Lung microvascular endothelial cell (primary cell): Measurements from ENCODE around the gene PKD2L1. TPM values are rescaled to one million over a fixed set of nuclear protein-coding genes. Genes with fewer than 3 reads are reported as not detected.
A peak's percentile ranks its signal among the peaks of the same experiment; 100 is the strongest.
"Not testable (repeated sequence)": the region's sequence is repeated elsewhere in the genome, so short reads cannot be mapped to it uniquely, and the experiment has no call there.

Source experiments
- DNase-seq, 2 donors: peaks; one replicate each; pipeline versions ENCODE4 v3.0.0 to v3.0.0-alpha.2; 2010; ENCODE audit warnings: low read depth in 2 of 2
- total RNA-seq: library from RNA; depleted of rRNA; stranded (reverse); fragments of >200 nt; gene quantifications from 2 replicates; pipeline ENCODE4 v1.2.1, GENCODE V29; 2014

PKD2L1 gene
- not detected in 2 replicates for total RNA-seq

DNA sequence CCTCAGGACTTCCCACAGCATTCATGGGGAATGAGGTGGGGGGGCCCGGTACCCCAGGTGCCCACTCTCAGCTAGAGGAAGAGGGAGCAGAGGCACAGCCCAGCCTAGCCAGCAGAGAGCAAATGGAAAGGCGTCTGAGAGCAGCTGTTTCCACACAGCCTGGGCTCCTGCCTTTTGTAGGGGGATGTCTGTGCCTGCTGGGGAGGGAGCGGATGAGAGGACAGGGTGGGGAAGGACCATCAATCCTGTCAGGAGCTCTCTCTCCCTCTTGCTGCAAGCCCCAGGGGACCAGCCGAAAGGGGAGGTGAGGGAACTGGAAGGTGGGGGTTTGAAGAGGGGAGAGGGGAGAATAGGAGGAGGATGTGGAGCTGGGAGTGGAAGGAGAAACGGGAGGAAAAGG, at the start of gene PKD2L1:
Gene PKD2L1 (minus strand): TSS at position 150 of the 400 bp plus-strand sequence. CDS start 125 bp downstream, at position 25.
- DNase-seq, result no peak

DNA sequence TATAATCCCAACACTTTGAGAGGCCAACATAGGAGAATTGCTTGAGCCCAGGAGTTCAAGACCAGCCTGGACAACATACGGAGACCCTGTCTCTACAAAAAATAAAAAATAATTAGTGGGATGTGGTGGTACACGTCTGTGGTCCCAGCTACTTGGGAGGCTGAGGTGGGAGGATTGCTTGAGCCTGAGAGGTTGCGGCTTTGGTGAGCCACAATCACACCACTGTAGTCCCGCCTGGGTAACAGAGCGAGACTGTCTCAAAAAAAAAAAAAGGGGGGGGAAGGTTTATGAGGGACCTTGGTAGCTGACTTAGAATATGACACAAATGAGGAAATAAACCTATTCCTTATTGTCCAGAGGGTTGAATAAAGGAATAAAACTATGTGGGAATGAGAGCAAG, 47.8 kb upstream of the PKD2L1 start:
- DNase-seq, result no peak

DNA sequence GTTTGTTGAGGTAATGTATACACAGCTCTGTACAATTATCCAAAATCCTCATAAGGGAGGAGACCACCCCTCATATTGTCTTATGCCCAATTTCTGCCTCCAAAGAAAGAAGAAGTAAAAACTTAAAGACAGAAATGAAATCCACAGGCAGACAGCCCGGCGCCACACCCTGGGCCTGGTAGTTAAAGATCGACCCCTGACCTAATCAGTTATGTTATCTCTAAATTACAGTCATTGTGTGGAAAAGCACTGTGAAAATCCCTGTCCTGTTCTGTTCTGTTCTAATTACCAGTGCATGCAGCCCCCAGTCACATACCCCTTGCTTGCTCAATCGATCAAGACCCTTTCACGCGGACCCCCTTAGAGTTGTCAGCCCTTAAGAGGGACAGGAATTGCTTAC, 46.6 kb upstream of the PKD2L1 start:
- not testable (repeated sequence) for DNase-seq

DNA sequence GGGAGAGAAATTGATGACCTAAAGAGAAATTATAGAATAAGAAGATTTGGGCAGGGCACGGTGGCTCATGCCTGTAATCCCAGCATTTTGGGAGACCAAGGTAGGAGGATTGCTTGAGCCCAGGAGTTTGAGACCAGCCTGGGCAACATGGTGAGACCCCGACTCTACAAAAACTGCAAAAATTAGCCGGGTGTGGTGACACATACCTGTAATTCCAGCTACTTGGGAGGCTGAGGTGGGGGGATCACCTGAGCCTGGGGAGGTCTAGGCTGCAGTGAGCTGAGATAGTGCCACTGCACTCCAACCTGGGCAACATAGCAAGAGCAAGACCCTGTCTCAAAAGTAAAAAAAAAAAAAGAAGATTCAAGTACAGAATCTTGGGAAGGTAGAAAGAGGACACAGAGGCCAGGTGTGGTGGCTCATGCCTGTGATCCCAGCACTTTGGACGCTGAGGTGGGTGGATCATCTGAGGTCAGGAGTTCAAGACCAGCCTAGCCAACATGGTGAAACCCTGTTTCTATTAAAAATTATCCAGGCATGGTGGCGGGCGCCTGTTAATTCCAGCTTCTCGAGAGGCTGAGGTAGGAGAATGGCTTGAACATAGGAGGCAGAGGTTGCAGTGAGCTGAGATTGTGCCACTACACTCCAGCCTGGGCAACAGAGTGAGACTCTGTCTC, 44.8 kb upstream of the PKD2L1 start:
- not testable (repeated sequence) for DNase-seq

DNA sequence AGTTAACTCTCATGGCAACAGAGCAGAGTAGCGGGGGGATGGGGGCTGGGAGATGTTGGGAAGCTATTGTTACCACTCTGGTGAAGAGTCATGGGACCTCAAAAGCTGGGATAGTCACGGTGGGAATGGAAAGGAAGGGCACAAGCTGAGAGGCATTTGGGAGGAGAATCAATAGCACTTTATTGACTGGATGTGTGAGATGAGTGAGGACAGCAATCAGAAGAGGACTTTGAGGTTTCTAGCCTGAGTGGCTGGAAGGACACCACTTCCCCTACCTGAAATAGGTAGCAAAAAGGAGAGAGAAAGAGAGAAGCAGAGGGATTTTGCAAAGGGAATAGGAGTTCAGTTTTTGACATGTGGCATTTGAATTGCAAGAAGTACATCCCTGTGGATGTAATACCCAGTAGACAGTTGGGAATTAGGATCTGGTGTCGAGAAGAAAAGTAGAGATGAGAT, 44.2 kb upstream of the PKD2L1 start:
- no peak for DNase-seq

DNA sequence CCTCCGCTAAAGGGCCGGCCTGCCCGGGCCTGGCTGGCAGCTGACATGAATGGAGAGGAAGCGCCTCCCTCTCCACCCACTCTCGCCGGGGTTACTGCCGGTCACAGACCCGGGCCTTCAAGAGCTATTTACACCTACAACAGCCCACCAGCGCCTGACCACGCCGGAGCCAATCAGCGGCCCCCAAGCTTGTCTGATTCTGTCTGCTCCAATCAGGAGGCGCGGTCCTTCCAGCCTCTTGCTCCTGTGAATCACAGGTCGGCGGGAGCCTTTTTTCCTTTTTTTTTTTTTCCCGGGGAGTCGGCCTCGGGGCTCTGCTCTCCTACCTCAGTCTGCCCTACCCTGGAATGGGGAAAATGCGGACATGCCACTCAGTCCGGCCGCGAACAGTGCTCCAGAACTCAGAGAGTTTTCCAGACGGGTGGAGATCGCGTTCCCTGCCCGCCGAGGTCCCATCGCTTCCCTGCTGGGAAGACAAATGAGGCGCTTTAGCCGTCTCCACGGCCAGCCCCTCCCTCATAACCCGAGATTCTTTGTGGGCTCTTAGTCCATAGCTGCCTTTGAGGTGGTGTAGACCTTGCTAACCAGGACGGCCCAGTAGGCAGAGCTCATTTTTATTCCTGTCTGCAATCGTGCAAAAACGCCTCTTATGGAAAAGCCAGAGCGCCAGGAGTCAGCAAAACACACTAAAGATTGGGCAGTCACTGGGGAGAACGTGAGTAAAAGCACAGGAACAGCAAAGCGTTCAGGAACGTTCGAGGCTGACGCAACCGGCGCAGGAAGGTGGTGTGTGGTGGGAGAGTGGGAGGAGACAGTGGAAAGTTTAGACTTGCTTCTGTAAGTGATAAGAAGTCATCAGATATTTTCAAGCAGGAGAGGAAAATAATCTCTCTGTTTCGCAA, 43.5 kb upstream of the PKD2L1 start:
- DNase-seq, result peak; percentile 99

DNA sequence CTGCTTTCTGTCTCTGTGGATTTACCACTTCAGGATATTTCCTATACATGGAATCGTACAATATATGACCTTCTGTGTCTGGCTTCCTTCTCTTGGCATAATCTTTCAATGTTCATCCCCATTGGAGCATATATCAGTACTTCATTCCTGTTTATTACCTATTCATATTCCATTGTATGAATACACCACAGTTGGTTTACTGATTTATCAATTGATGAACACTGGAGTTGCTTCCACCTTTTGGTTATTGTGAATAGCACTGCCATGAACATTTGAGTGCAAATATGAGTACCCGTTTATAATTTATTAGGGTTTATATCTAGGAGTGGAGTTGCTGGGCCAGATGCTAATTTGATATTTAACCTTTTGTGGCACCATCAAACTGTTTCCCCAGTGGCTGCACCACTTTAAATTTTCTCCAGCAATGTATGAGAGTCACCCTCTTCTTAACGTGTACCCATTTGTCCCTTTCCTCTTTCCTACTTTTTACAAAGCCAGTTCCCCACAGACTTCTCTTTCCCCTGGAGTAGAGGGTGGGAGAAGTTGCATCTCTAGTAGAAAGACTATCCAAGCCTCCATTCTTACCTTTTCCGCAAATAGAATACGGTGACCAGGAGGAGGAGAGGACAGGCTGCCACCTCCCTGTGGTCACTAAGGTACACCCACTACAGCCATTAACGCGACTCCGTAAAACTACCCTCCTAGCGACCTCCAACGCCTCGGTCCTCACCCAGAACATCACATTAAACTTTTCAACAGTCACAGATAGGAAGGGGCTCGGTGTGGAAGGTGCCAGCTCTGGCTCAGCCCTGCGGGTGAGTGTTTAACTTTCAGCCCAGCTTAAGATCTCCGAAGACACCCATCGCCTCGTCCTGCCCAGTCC, 42.6 kb upstream of the PKD2L1 start:
- no peak for DNase-seq

DNA sequence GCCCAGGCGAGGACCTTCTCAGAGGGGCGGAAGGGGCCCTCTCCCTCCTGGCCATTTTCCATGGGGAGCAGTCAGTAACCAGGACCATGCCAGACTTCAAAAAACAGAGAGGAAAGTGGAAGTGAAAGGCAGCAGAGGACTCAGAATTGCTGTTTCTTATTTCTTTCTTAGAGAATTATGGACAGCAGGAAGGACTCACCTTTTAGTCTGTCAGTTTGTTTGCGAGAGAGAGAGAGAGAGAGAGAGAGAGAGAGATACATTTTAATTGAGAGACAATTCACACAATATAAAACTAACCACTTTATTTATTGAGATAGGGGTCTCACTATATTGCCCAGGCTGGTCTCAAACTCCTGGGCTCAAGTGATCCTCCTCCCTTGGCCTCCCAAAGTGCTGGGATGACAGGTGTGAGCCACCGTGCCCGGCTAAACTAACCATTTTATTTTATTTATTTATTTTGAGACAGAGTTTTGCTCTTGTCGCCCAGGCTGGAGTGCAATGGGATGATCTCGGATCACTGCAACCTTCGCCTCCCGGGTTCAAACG, 41.5 kb upstream of the PKD2L1 start:
- DNase-seq, result no peak

DNA sequence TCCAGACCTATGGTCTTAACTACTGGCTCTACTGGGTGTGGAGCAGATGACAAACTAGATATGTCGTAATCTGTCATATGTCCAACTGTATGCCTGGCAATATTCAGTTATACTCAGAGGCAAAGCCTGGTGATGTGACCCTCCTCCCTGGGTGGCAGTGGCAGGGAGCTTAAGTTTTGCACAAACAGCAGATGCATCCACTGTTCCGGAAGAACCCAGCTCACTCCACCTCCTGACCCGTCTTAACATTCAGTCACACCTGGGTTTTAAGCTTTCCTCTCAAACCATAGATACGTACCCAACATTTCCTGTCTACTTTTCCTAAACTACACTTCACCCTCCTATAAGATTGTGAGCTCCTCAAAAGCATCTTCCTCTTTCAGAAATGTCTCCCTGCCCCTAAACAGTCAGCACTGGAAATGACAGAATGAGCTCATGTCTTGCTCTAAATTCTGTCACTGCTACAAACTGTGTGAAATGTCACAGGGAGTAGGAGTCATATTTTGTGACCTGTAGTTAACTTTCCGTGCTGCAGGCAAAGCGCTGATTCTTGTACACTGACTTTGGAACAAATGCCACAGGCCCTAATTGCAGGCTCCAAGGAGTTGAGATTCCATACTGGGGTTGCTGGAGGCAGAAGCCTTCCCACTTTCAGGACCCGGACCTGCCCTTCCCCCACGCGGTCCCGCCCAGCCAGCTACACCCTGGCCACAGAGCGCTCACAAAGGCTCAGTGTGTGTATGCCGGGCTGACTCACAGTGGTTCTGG, 40.9 kb upstream of the PKD2L1 start:
- DNase-seq, result peak; percentile 71 to 73

DNA sequence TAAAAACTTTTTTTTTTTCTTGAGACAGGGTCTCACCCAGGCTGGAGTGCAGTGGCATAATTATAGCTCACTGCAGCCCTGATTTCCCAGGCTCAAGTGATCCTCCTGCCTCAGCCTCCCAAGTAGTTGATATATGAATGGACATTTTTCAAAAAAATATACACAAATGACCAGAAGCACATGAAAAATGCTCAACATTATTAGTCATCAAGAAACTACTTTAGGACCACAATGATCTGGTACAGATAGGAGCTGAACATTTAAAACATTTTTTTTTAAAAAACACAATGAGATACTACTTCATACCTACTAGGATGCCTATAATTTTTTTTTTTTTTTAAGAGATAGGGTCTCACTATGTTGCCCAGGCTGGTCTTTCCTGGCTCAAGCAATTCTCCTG, 38.7 kb upstream of the PKD2L1 start:
- no peak for DNase-seq

DNA sequence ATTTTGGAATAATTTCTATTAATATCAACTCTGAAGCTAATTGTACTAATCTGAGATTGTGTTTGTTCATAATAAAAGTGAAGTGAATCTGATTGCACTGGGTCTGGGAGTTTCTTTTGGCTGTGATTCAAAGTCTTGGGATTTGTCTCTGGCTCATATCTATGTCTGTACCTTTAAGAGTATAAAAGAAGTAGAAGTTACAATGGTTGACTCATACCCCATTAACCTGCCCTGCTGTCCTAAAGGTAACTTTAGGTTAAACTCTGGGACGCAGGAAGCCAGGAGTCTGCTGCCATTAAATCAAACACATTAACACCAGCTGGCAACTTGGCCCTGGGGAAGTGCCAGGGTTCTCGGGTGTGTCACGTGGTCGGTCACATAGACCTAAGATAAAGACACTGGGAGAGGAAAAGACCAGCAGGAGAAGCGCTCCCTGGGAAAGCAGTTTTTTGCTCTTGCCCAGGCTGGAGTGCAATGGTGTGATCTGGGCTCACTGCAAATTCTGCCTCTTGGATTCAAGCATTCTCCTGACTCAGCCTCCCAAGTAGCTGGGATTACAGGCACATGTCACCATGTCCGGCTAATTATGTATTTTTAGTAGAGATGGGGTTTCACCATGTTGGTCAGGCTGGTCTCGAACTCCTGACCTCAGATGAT, 34.8 kb upstream of the PKD2L1 start:
- DNase-seq, result peak; percentile 65

DNA sequence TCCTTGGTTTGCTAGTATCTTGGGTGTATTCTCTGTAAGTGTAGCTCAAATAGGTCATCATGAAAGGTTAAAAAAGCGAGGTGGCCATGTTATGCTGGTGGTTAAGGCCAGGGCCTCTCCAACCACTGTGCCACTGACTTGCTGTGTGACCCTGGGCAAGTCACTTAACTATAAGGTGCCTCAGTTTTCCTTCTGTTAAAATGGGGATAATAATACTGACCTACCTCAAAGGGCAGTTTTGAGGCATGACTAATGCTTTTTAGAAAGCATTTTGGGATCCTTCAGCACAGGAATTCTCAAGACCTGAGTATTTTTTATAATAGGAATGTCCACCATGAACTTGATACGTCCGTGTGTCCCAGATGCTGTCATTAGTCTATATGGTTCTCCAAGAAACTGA, 34.1 kb upstream of the PKD2L1 start:
- no peak for DNase-seq

DNA sequence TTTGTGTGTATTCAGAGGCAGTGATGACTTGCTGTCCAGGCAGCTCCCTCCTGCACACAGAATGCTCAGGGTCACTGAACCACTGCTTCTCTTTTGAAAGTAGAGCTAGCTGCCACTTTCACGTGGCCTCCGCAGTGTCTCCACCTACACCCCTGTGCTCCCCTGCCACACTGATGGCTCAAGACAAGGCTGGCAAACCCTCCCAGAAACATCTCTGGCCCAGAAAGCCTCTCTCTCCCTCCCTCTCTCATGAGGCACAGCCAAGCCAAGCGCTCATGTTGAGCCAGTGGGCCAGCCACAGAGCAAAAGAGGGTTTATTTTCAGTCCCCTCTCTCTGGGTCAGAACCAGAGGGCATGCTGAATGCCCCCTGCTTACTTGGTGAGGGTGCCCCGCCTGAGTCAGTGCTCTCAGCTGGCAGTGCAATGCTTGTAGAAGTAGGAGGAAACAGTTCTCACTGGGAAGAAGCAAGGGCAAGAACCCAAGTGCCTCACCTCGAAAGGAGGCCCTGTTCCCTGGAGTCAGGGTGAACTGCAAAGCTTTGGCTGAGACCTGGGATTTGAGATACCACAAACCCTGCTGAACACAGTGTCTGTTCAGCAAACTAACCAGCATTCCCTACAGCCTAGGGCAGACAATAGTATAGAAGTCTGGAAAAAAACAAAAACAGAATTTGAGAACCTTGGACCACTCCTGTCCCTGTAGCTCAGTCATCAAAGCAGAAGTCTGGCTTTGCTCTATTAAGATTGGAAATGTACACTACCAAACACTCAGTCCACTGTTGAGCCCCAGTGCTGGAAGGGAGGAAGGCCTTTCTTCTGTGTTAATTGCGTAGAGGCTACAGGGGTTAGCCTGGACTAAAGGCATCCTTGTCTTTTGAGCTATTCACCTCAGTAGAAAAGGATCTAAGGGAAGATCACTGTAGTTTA, 32.8 kb upstream of the PKD2L1 start:
- DNase-seq, result no peak

DNA sequence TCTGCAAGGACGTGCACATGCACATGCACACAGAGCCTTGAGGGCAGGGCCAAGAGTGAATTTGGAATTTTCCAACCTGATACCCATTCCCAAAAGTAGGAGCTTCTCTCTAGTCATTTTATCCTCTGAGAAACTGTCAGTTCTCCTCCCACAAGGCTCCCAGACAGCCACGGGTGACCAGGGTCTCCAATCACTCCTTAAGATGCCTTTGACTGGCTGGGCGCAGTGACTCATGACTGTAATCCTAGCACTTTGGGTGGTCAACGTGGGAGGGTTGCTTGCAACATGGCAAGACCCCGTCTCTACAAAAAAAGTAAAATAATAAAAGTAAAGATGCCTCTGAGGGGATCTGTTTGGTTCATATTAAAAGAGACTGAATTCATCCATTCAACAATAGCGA, 30.2 kb upstream of the PKD2L1 start:
- no peak for DNase-seq

DNA sequence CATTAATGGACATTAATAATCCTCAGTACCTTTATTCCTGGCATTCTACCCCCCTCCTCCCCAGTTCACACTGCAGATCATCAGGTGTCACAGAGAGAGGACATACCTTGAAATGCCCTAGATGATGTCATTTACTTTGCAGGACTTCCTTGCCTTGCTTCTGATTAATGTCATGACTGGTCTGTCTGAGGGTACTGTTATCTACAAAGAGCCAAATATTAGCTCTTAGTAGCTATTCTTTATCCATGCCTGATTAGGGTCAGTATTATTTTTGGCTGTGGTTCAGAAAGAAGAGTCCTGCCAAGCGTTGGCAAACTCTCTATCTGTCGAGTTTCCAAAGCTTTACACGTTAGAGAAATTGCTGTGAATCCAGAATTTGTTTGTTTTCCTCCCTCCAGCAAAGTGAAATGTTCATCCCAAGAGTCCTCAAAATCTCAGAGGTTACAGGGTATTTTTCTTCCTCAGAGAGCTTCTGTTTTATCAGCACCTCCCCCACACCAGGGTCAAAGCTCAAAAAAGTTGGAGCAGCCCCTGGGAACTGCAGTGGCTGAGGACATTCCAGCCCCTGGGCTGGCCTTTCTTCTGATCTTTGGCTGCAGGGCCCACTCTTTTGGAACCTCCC, 29.6 kb upstream of the PKD2L1 start:
- DNase-seq, result peak in 1 of 2 donors; percentile 65

DNA sequence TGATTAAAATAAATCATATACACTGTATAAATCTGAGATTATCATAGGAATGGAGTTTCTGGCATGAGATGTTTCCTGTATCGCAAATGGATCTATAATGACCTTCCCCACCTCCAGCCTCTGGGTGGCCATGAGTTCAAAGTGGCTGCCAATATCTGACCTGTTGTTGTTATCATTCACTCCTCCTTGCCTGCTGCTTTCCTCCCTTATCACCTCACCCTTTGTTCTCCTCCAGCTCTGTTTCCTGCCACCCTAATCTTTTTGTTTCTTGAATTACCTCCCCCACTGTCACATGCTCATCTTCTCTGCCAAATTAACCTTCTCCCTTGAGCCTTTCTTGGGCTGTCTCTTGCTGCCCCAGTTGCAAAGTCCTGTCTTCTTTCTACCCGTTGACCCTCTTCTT, 29.0 kb upstream of the PKD2L1 start:
- DNase-seq, result peak; percentile 17 to 28

DNA sequence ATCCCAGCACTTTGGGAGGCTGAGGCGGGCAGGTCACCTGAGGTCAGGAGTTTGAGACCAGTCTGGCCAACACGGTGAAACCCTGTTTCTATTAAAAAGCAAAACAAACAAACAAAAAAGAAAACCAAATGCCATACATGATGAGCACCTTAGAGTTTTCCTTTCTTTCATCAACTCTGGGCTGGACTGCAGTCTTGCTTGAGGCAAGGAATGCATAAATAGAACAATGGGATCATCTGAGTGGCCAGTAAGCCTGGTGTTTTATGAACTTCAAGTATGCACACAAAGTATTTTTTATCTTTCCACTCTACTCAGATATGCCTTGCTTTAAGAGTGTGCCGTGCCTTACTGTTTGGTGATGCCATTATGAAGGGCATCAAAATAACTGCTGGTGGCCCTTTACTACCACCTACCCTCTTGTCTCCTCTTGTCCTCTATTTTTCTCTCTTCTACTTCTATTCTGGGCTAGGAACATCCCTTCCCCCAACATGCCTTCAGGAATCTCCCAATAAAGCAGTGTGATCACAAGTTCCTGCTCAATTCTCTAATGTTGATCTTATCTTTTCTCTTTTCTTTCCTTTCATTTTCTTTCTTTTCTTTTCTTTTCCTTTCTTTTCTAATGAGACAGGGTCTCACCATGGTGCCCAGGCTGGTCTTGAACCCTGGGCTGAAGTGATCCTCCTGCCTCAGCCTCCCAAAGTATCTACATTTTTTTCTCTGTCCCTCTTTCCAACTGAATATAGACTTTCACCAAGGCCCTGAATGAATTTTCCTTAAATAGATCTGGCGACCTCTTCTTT, 27.2 kb upstream of the PKD2L1 start:
- no peak for DNase-seq
